CD14-positive monocyte (primary cell): ENCODE measurements around the gene RDH5. TPM values are rescaled to one million over a fixed set of nuclear protein-coding genes. Genes with fewer than 3 reads are reported as not detected.

Experiments used
- DNase-seq, 3 donors: peaks; one replicate each; pipeline ENCODE4 v3.0.0-alpha.2; 2011 to 2022
- H2AFZ ChIP-seq: 2 replicates; pipeline ENCODE4 v1.6.0; 2012; ENCODE audit warnings: mild to moderate bottlenecking, low read depth, low read length, inconsistent platforms; ENCODE audit not compliant: insufficient read depth, poor library complexity, severe bottlenecking
- H3K27ac ChIP-seq, 2 donors: 1 replicate in 1 of 2; 2 replicates in 1 of 2; pipeline ENCODE4 v1.5.1; 2012 to 2013; ENCODE audit warnings: low read length in 2 of 2, control low read depth in 1 of 2, inconsistent platforms in 1 of 2, low read depth in 1 of 2, mild to moderate bottlenecking in 1 of 2
- H3K27me3 ChIP-seq, 2 donors: one replicate each; pipeline versions ENCODE4 v1.6.0 to v1.6.1; 2011 to 2013; ENCODE audit warnings: low read length in 2 of 2; ENCODE audit not compliant: control insufficient read depth in 2 of 2, insufficient read depth in 2 of 2
- H3K36me3 ChIP-seq, 2 donors: replicated peaks in 1 of 2; 1 replicate in 1 of 2; 2 replicates in 1 of 2; pipeline versions ENCODE4 v1.5.1 to v1.6.1; 2012 to 2013; ENCODE audit warnings: low read length in 2 of 2, control low read depth in 1 of 2, inconsistent platforms in 1 of 2, mild to moderate bottlenecking in 1 of 2; ENCODE audit not compliant: insufficient read depth in 2 of 2, control insufficient read depth in 1 of 2
- H3K4me1 ChIP-seq, 2 donors: 1 replicate in 1 of 2; 2 replicates in 1 of 2; pipeline versions ENCODE4 v1.5.1 to v1.6.1; 2012 to 2013; ENCODE audit warnings: low read length in 2 of 2, control low read depth in 1 of 2, inconsistent platforms in 1 of 2, mild to moderate bottlenecking in 1 of 2, moderate library complexity in 1 of 2; ENCODE audit not compliant: insufficient read depth in 2 of 2, control insufficient read depth in 1 of 2
- H3K4me2 ChIP-seq: replicated peaks from 2 replicates; pipeline ENCODE3; 2012; ENCODE audit warnings: low read length, moderate library complexity, mild to moderate bottlenecking; ENCODE audit not compliant: poor library complexity, severe bottlenecking; ENCODE audit errors: extremely low read depth
- H3K4me3 ChIP-seq, 3 experiments: fragments of 200-600 bp in 1 of 3; sonication (generic) in 1 of 3; replicated peaks in 1 of 3; 1 replicate in 2 of 3; 2 replicates in 1 of 3; pipeline ENCODE4 v1.5.1; 2011 to 2013; ENCODE audit warnings: low read length in 3 of 3, mild to moderate bottlenecking in 3 of 3, control low read depth in 2 of 3, low read depth in 2 of 3, inconsistent platforms in 1 of 3, moderate library complexity in 1 of 3
- H3K79me2 ChIP-seq: 2 replicates; pipeline ENCODE4 v1.6.0; 2012; ENCODE audit warnings: mild to moderate bottlenecking, control low read depth, inconsistent platforms, low read length, moderate library complexity; ENCODE audit not compliant: insufficient read depth
- H3K9ac ChIP-seq: 2 replicates; pipeline ENCODE4 v1.6.0; 2017; ENCODE audit warnings: low read length, mild to moderate bottlenecking; ENCODE audit not compliant: insufficient read depth, poor library complexity, severe bottlenecking
- H3K9me3 ChIP-seq, 2 donors: replicated peaks in 1 of 2; 1 replicate in 1 of 2; 2 replicates in 1 of 2; pipeline versions ENCODE4 v1.5.1 to v1.6.1; 2012 to 2013; ENCODE audit warnings: low read length in 2 of 2, control low read depth in 1 of 2; ENCODE audit not compliant: control insufficient read depth in 1 of 2, insufficient read depth in 1 of 2
- H4K20me1 ChIP-seq: 2 replicates; pipeline ENCODE4 v1.6.0; 2012; ENCODE audit warnings: mild to moderate bottlenecking, low read length, control low read depth, moderate library complexity; ENCODE audit not compliant: insufficient read depth
- H3K27ac Mint-ChIP-seq, 7 donors: one replicate each; pipeline ENCODE4 v1.8.0; 2020; ENCODE audit warnings: mild to moderate bottlenecking in 7 of 7, mixed read lengths in 7 of 7, moderate library complexity in 6 of 7, inconsistent platforms in 2 of 7
- H3K27me3 Mint-ChIP-seq, 3 donors: one replicate each; pipeline ENCODE4 v1.8.0; 2021 to 2022; ENCODE audit warnings: low read depth in 3 of 3, mild to moderate bottlenecking in 3 of 3, mixed read lengths in 3 of 3, moderate library complexity in 3 of 3, inconsistent platforms in 1 of 3
- H3K36me3 Mint-ChIP-seq, 2 donors: one replicate each; pipeline ENCODE4 v1.8.0; 2020; ENCODE audit warnings: mixed read lengths in 2 of 2, inconsistent platforms in 1 of 2, mild to moderate bottlenecking in 1 of 2
- H3K4me1 Mint-ChIP-seq: one replicate; pipeline ENCODE4 v1.8.0; 2020; ENCODE audit warnings: mild to moderate bottlenecking, mixed read lengths
- H3K4me3 Mint-ChIP-seq, 2 donors: one replicate each; pipeline ENCODE4 v1.8.0; 2020; ENCODE audit warnings: mild to moderate bottlenecking in 2 of 2, mixed read lengths in 2 of 2, moderate library complexity in 1 of 2
- H3K9me3 Mint-ChIP-seq, 7 donors: one replicate each; pipeline ENCODE4 v1.8.0; 2020 to 2022; ENCODE audit warnings: mixed read lengths in 7 of 7, mild to moderate bottlenecking in 6 of 7, moderate library complexity in 6 of 7, inconsistent platforms in 2 of 7
- CTCF ChIP-seq: fragments of 200-600 bp; IDR thresholded peaks from one replicate; pipeline ENCODE4 v1.8.0; 2022; ENCODE audit warnings: antibody characterized with exemption, mild to moderate bottlenecking
- WGBS: methylation state at CpG from one replicate; pipeline ENCODE4 v1.1.5; 2013; ENCODE audit warnings: missing lambda C conversion rate; ENCODE audit not compliant: insufficient coverage; 5-methylcytosine and 5-hydroxymethylcytosine counted together
- intact Hi-C, 2 donors: fragments of 100-400 bp; cut with micrococcal nuclease; formaldehyde crosslinking; loops; one replicate each; pipeline versions ENCODE4 v1.15.0 to v1.15.1; 2023
- polyA plus RNA-seq, 3 donors: library from polyadenylated mRNA; depleted of rRNA in 1 of 3; unstranded in 2 of 3; stranded (reverse) in 1 of 3; fragments of 300-500 nt in 2 of 3; fragments of >200 nt in 1 of 3; fragmentation: Illumina TruSeq in 2 of 3; gene quantifications; 1 replicate in 2 of 3; 2 replicates in 1 of 3; pipeline ENCODE4 v1.2.3, GENCODE V29; 2012 to 2021

The RDH5 gene
- polyA plus RNA-seq, 3 donors: 1.2 to 10.4 (median 1.2) TPM

DNA sequence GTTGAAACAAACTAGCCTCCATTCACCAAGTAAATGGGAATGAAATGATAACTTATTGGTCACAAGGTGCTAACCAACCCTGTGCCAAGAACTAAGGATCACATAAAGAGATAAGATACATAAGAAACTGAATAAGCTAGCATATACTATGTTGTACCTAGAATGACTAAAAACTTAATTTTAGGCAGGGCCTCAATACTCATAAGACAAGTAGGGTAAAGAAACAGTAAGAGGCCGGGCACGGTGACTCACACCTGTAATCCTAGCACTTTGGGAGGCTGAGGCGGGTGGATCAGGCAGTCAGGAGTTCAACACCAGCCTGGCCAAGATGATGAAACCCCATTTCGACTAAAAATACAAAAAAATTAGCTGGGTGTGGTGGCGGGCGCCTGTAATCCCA, 40.5 kb downstream of the RDH5 start:
- Histone ChIP-seq H3K27me3 (no peaks in the 10 kb centered on the region), H3K27ac (no peak overlapping the region), H3K4me2 (no peak overlapping the region), H3K36me3 (peaks cover 55 to 92% of the 10 kb centered on the region in 2 donors), H4K20me1 (peaks cover 3% of the 10 kb centered on the region), H2AFZ (no peak overlapping the region), H3K9ac (no peak overlapping the region), H3K4me3 (no peak overlapping the region), H3K4me1 (no peaks in the 10 kb centered on the region), H3K9me3 (no peaks in the 10 kb centered on the region), H3K79me2 (peaks cover 2% of the 10 kb centered on the region)
- intact Hi-C loops: no loop called here
- Mint-ChIP-seq H3K27me3 (peaks cover 0 to 2% (median 0%) of the 10 kb centered on the region in 3 donors), H3K4me3 (no peak overlapping the region), H3K27ac (peak overlapping the region in 1 of 7 donors; percentile 26), H3K4me1 (peaks cover 4% of the 10 kb centered on the region), H3K36me3 (peaks cover 56 to 78% of the 10 kb centered on the region in 2 donors), H3K9me3 (no peaks in the 10 kb centered on the region)
- no peak for DNase-seq
- no peak for TF ChIP-seq CTCF
- WGBS: no CpG with 5 or more reads among the region's 6 CpGs

- no peak overlapping the region for H3K4me3 ChIP-seq
- H3K79me2 ChIP-seq: peaks cover 3% of the 10 kb centered on the region
- Mint-ChIP-seq H3K4me1 (peaks cover 4% of the 10 kb centered on the region), H3K27ac (no peak overlapping the region), H3K27me3 (peaks cover 0 to 2% (median 0%) of the 10 kb centered on the region in 3 donors), H3K9me3 (no peaks in the 10 kb centered on the region), H3K36me3 (peaks cover 55 to 77% of the 10 kb centered on the region in 2 donors), H3K4me3 (no peak overlapping the region)
- no peak overlapping the region for H3K9ac ChIP-seq
- H4K20me1 ChIP-seq: peaks cover 15% of the 10 kb centered on the region
- DNase-seq: no peak
- H2AFZ ChIP-seq: no peak overlapping the region
- intact Hi-C loops: no loop called here
- H3K4me2 ChIP-seq: no peak overlapping the region
- H3K27ac ChIP-seq: no peak overlapping the region
- no peak for TF ChIP-seq CTCF
- no peaks in the 10 kb centered on the region for H3K27me3 ChIP-seq
- peaks cover 46 to 88% of the 10 kb centered on the region in 2 donors for H3K36me3 ChIP-seq
- no peaks in the 10 kb centered on the region for H3K9me3 ChIP-seq
- H3K4me1 ChIP-seq: no peaks in the 10 kb centered on the region
These were observed 42.5 kb downstream of the RDH5 start for GRCh38 chr12:55762646-55763045.
